HepG2 (cell line): ENCODE measurements around the gene CHPF.

Experiments
- CTCF ChIP-seq: sonication (generic); formaldehyde crosslinking; IDR thresholded peaks from 2 replicates; pipeline ENCODE4 v1.5.0; 2020; ENCODE audit warnings: mild to moderate bottlenecking, missing genetic modification reagents, moderate library complexity
- EZH2 ChIP-seq: conservative IDR thresholded peaks from 2 replicates; pipeline ENCODE4 v1.6.1; 2012; ENCODE audit warnings: mild to moderate bottlenecking, low read depth, low read length, moderate library complexity
- MAFK ChIP-seq, 2 experiments: IDR thresholded peaks in 1 of 2; conservative IDR thresholded peaks in 1 of 2; 2 replicates each; pipeline ENCODE4 v1.6.1; 2011; ENCODE audit warnings: improper control_type of control experiment in 2 of 2, low read length in 2 of 2
- POLR2A ChIP-seq, 2 experiments: IDR thresholded peaks; 2 replicates each; pipeline ENCODE4 v1.6.1; 2011; ENCODE audit warnings: low read depth in 2 of 2, low read length in 2 of 2, mild to moderate bottlenecking in 1 of 2, moderate library complexity in 1 of 2; ENCODE audit not compliant: insufficient read depth in 1 of 2
- PREB ChIP-seq: sonication (generic); formaldehyde crosslinking; IDR thresholded peaks from 2 replicates; pipeline ENCODE4 v1.4.0; 2020; ENCODE audit warnings: missing genetic modification reagents
- ZNF180 ChIP-seq: sonication (generic); formaldehyde crosslinking; IDR thresholded peaks from 2 replicates; pipeline ENCODE4 v1.4.0; 2020; ENCODE audit warnings: low read depth, missing genetic modification reagents, borderline replicate concordance
- ZNF577 ChIP-seq: sonication (generic); formaldehyde crosslinking; IDR thresholded peaks from 2 replicates; pipeline ENCODE4 v1.4.0; 2020; ENCODE audit warnings: mild to moderate bottlenecking, low read depth, missing genetic modification reagents, borderline replicate concordance

DNA sequence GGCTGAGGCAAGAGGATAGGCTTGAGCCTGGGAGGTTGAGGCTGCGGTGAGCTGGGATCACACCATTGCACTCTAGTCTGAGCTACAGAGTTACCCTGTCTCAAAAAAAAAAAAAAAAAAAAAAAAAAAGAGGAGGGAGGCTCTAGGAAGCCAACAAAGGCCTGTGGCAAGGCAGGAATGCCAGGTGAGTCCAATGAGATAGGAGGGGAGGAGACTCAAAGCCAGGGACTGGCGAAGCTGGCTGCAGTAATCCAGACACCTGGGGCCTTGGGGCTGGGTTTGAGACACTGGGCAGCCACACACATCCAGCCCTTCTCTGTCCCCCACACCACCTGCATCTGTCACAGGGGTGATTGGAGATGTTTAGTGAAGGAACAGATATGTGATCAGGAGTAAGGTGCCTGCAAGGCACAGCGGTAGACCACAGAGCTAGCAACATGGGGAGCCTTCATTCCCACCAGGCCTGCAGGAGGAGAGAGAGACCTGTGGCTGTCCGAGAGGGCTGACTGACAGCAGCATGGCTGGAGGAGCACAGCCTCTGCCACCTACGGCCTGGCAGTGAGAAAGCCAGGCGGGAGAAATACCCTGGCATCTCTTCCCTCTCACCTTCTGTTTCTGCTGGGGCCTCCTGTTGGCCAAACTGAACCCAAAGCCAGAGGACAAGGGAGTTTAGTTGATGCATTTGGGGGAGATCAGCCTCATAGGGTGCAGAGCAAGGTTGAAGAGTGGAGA, 9.5 kb downstream of the CHPF start:
- TF ChIP-seq CTCF (CRISPR knock-in tag) (no peak), ZNF577 (CRISPR knock-in tag) (no peak), EZH2 (no peak), MAFK (conservative IDR thresholded peaks at IDR 0.05 in 1 of 2, IDR thresholded peaks at IDR 0.05 in 1 of 2; ENCODE audit: low read length in 2 of 2) (no peak), POLR2A (IDR thresholded peaks at IDR 0.05; ENCODE audit: insufficient read depth in 1 of 2, low read depth in 2 of 2, low read length in 2 of 2) (no peak), ZNF180 (CRISPR knock-in tag) (no peak), PREB (CRISPR knock-in tag) (no peak)
